Testis (tissue), 3 donors: ENCODE measurements around the gene RASA2. TPM values are rescaled to one million over a fixed set of nuclear protein-coding genes. Genes with fewer than 3 reads are reported as not detected.
"Not testable (repeated sequence)": the region's sequence is repeated elsewhere in the genome, so short reads cannot be mapped to it uniquely, and the experiment has no call there.

Experiments
- DNase-seq: peaks from one replicate; pipeline ENCODE4 v3.0.0-alpha.2; 2019
- H3K27ac ChIP-seq, 2 donors: fragments of 200-600 bp; sonication (generic); one replicate each; pipeline ENCODE4 v1.5.1; 2019
- H3K27me3 ChIP-seq: fragments of 200-600 bp; sonication (generic); one replicate; pipeline ENCODE4 v1.5.1; 2019
- H3K36me3 ChIP-seq: fragments of 200-600 bp; sonication (generic); one replicate; pipeline ENCODE4 v1.5.1; 2017; ENCODE audit warnings: low read depth; ENCODE audit errors: missing control alignments
- H3K4me1 ChIP-seq: fragments of 200-600 bp; sonication (generic); one replicate; pipeline ENCODE4 v1.5.1; 2019
- H3K4me3 ChIP-seq, 2 donors: fragments of 200-600 bp; sonication (generic); one replicate each; pipeline ENCODE4 v1.5.1; 2017 to 2019
- H3K9me3 ChIP-seq: fragments of 200-600 bp; sonication (generic); one replicate; pipeline ENCODE4 v1.5.1; 2017
- CTCF ChIP-seq, 3 experiments: fragments of 450-650 bp in 2 of 3; fragments of 200-600 bp in 1 of 3; sonication (generic) in 1 of 3; IDR thresholded peaks; one replicate each; pipeline ENCODE4 v1.5.1; 2016 to 2019; ENCODE audit warnings: antibody characterized with exemption in 3 of 3, mild to moderate bottlenecking in 2 of 3, moderate library complexity in 1 of 3
- POLR2A ChIP-seq: fragments of 450-650 bp; IDR thresholded peaks from one replicate; pipeline ENCODE4 v1.6.1; 2017; ENCODE audit warnings: antibody characterized with exemption, mild to moderate bottlenecking, moderate library complexity
- WGBS, 2 donors: methylation state at CpG; one replicate each; pipeline ENCODE4 v1.1.5; 2018; 5-methylcytosine and 5-hydroxymethylcytosine counted together
- intact Hi-C: fragments of 100-400 bp; cut with DNase I; formaldehyde crosslinking; loops from one replicate; pipeline ENCODE4 v1.15.1; 2023; ENCODE audit warnings: low total_unique reads
- polyA plus RNA-seq: library from polyadenylated mRNA; stranded (reverse); fragments of 350-450 nt; fragmentation: Illumina TruSeq; extraction: RNeasy Lipid Tissue Mini Kit (QIAGEN cat#74804); gene quantifications from one replicate; pipeline ENCODE4 v1.2.3, GENCODE V29; 2014; ENCODE audit warnings: low read depth, low replicate concordance; ENCODE audit not compliant: insufficient read depth
- total RNA-seq, 2 donors: library from RNA; depleted of rRNA; stranded (reverse); fragments of >200 nt; gene quantifications; one replicate each; pipeline ENCODE4 v1.2.3, GENCODE V29; 2016

RASA2 gene
- total and polyA plus RNA-seq, 3 donors from 2014 or later, result 16.2 to 18.3 (median 18.2) TPM

- no peak overlapping the region for H3K4me3 ChIP-seq
- 46 to 53% methylated on average over 4 of the region's 4 CpGs for WGBS, 2 donors
- no peaks in the 10 kb centered on the region for H3K36me3 ChIP-seq
- H3K9me3 ChIP-seq, result no peaks in the 10 kb centered on the region
- H3K27ac ChIP-seq, result no peak overlapping the region
- H3K27me3 ChIP-seq, result no peaks in the 10 kb centered on the region
- no peak for DNase-seq
- intact Hi-C loops, result no loop called here
- TF ChIP-seq POLR2A (no peak), CTCF (IDR thresholded peaks at IDR 0.05) (no peak)
- no peaks in the 10 kb centered on the region for H3K4me1 ChIP-seq
These were observed 132.6 kb downstream of the RASA2 start for GRCh38 chr3:141619450-141619849.

- Histone ChIP-seq H3K36me3 (no peaks in the 10 kb centered on the region), H3K4me3 (no peak overlapping the region), H3K27me3 (no peaks in the 10 kb centered on the region), H3K4me1 (peaks cover 3% of the 10 kb centered on the region), H3K9me3 (no peaks in the 10 kb centered on the region), H3K27ac (no peak overlapping the region)
- DNase-seq, result no peak
- TF ChIP-seq POLR2A, result no peak
- TF ChIP-seq CTCF (IDR thresholded peaks at IDR 0.05), result no peak
- intact Hi-C loops, result no loop called here
- 73 to 76% methylated on average over 5 of the region's 5 CpGs for WGBS, 2 donors
These were observed 136.9 kb downstream of the RASA2 start for GRCh38 chr3:141623691-141624090.

- H3K27me3 ChIP-seq, result no peaks in the 10 kb centered on the region
These were observed 138.7 kb downstream of the RASA2 start for GRCh38 chr3:141625506-141625905.

GRCh38 chr3:141628334-141628733 lies 141.5 kb downstream of the RASA2 start:
- H3K9me3 ChIP-seq, H3K36me3 ChIP-seq, H3K4me1 ChIP-seq, H3K27ac ChIP-seq, intact Hi-C loops, H3K27me3 ChIP-seq, H3K4me3 ChIP-seq: not testable (repeated sequence)
- WGBS, 2 donors, result 79 to 82% methylated on average over 6 of the region's 6 CpGs
- DNase-seq, result peak; percentile 32

More at GRCh38 chr3:141625506-141625905, 138.7 kb downstream of the RASA2 start:
- TF ChIP-seq CTCF (IDR thresholded peaks at IDR 0.05) (no peak), POLR2A (no peak)
- intact Hi-C loops, result no loop called here
- no peak overlapping the region for H3K4me3 ChIP-seq
- no peaks in the 10 kb centered on the region for H3K36me3 ChIP-seq
- no peaks in the 10 kb centered on the region for H3K9me3 ChIP-seq
- WGBS, 2 donors, result 50% methylated on average over 3 to 4 of the region's 5 CpGs
- peak; percentile 31 for DNase-seq
- no peak overlapping the region for H3K27ac ChIP-seq
- H3K4me1 ChIP-seq, result peaks cover 3% of the 10 kb centered on the region

GRCh38 chr3:141628868-141629441 lies 142.1 kb downstream of the RASA2 start:
- DNase-seq, H3K9me3 ChIP-seq, H3K4me3 ChIP-seq, H3K4me1 ChIP-seq, H3K27me3 ChIP-seq, intact Hi-C loops, H3K36me3 ChIP-seq, H3K27ac ChIP-seq: not testable (repeated sequence)
- 83 to 95% methylated on average over 7 of the region's 7 CpGs for WGBS, 2 donors

- H3K4me3 ChIP-seq, result no peak overlapping the region
- H3K9me3 ChIP-seq, result no peaks in the 10 kb centered on the region
- H3K4me1 ChIP-seq, result peaks cover 3% of the 10 kb centered on the region
- 48 to 53% methylated on average over 9 of the region's 9 CpGs for WGBS, 2 donors
- H3K27ac ChIP-seq, result no peak overlapping the region
- H3K27me3 ChIP-seq, result no peaks in the 10 kb centered on the region
- H3K36me3 ChIP-seq, result no peaks in the 10 kb centered on the region
- TF ChIP-seq CTCF (IDR thresholded peaks at IDR 0.05) (no peak), POLR2A (no peak)
- intact Hi-C loops, result no loop called here
- no peak for DNase-seq
These were observed 143.1 kb downstream of the RASA2 start for GRCh38 chr3:141629976-141630375.
